HEK293 (cell line): ENCODE data around the gene LSS.

Source experiments
- HOXA7 ChIP-seq: sonication (generic); formaldehyde crosslinking; IDR thresholded peaks from 2 replicates; pipeline ENCODE4 v1.8.1; 2022; ENCODE audit warnings: missing genetic modification reagents, borderline replicate concordance
- YY1 ChIP-seq: fragments of 450-650 bp; formaldehyde crosslinking; IDR thresholded peaks from 2 replicates; pipeline ENCODE4 v1.5.1; 2018; ENCODE audit warnings: missing biosample characterization, missing genetic modification characterization
- ZBTB1 ChIP-seq: fragments of 450-650 bp; formaldehyde crosslinking; IDR thresholded peaks from 2 replicates; pipeline ENCODE4 v1.5.1; 2016; ENCODE audit warnings: missing biosample characterization, missing genetic modification characterization
- ZBTB7A ChIP-seq: fragments of 450-650 bp; formaldehyde crosslinking; IDR thresholded peaks from 2 replicates; pipeline ENCODE4 v1.5.1; 2016; ENCODE audit warnings: low read depth, missing biosample characterization, missing genetic modification characterization
- ZNF24 ChIP-seq: fragments of 450-650 bp; formaldehyde crosslinking; IDR thresholded peaks from 2 replicates; pipeline ENCODE4 v1.5.1; 2016; ENCODE audit warnings: missing biosample characterization, missing genetic modification characterization
- ZNF292 ChIP-seq: fragments of 450-650 bp; formaldehyde crosslinking; IDR thresholded peaks from 2 replicates; pipeline ENCODE4 v1.5.1; 2016; ENCODE audit warnings: low read depth, missing biosample characterization, missing genetic modification characterization, borderline replicate concordance
- ZNF350 ChIP-seq: fragments of 450-650 bp; formaldehyde crosslinking; IDR thresholded peaks from 2 replicates; pipeline ENCODE4 v1.5.0; 2017; ENCODE audit warnings: missing biosample characterization, mild to moderate bottlenecking, missing genetic modification characterization
- ZNF558 ChIP-seq: fragments of 450-650 bp; formaldehyde crosslinking; IDR thresholded peaks from 2 replicates; pipeline ENCODE4 v1.5.1; 2016; ENCODE audit warnings: missing biosample characterization, missing genetic modification characterization
- ZNF670 ChIP-seq: fragments of 450-650 bp; formaldehyde crosslinking; IDR thresholded peaks from 2 replicates; pipeline ENCODE4 v1.5.1; 2016; ENCODE audit warnings: missing biosample characterization, missing genetic modification characterization, low read depth

- TF ChIP-seq ZBTB7A (tag by site-specific recombination) (no peak), ZNF558 (tag by site-specific recombination) (no peak), ZNF292 (tag by site-specific recombination) (no peak), ZNF24 (tag by site-specific recombination) (no peak), YY1 (tag by site-specific recombination) (no peak), ZBTB1 (tag by site-specific recombination) (no peak), ZNF670 (no peak), HOXA7 (CRISPR knock-in tag) (no peak), ZNF350 (tag by site-specific recombination) (no peak)
Measured at GRCh38 chr21:46154955-46155513, 73.5 kb downstream of the LSS start.
